Pancreas (tissue), 10 donors: Measurements from ENCODE around the gene TGFB2. TPM values are rescaled to one million over a fixed set of nuclear protein-coding genes. Genes with fewer than 3 reads are reported as not detected.

Source experiments
- ATAC-seq, 4 donors: fragments of 200-7000 bp; cut with Tn5 transposase; one replicate each; pipeline versions ENCODE4 v1.8.0 to v1.9.1; 2020; ENCODE audit warnings: mild to moderate bottlenecking in 4 of 4, moderate library complexity in 4 of 4
- DNase-seq, 6 donors: peaks; one replicate each; pipeline ENCODE4 v3.0.0-alpha.2; 2020
- FAIRE-seq: peaks from 2 replicates; lab custom pipeline; 2012; peaks lifted over from hg19 to GRCh38; lab: Jason Lieb, UNC
- H3K27ac ChIP-seq, 4 donors: fragments of 200-600 bp; sonication (generic); 1 replicate in 3 of 4; 2 replicates in 1 of 4; pipeline versions ENCODE4 v1.5.0 to v1.8.0; 2020
- H3K27me3 ChIP-seq, 4 donors: fragments of 200-600 bp; one replicate each; pipeline ENCODE4 v1.8.0; 2021
- H3K36me3 ChIP-seq, 3 donors: fragments of 200-600 bp; sonication (generic) in 1 of 3; one replicate each; pipeline versions ENCODE4 v1.5.0 to v1.8.0; 2020 to 2021
- H3K4me1 ChIP-seq, 3 donors: fragments of 200-600 bp; one replicate each; pipeline ENCODE4 v1.8.0; 2021
- H3K4me3 ChIP-seq, 4 donors: fragments of 200-600 bp; sonication (generic) in 2 of 4; one replicate each; pipeline versions ENCODE4 v1.5.0 to v1.8.0; 2020 to 2021
- H3K9me3 ChIP-seq, 4 donors: fragments of 200-600 bp; one replicate each; pipeline ENCODE4 v1.8.0; 2021
- CTCF ChIP-seq, 4 donors: fragments of 200-600 bp; sonication (generic) in 3 of 4; IDR thresholded peaks; one replicate each; pipeline versions ENCODE4 v1.5.0 to v1.8.0; 2021; ENCODE audit warnings: antibody characterized with exemption in 4 of 4
- WGBS, 2 donors: extraction: QIAGEN DNeasy Blood & Tissue Kit; methylation state at CpG; one replicate each; pipeline ENCODE4 v1.1.7; 2013; 5-methylcytosine and 5-hydroxymethylcytosine counted together
- intact Hi-C, 3 donors: fragments of 100-400 bp; cut with DNase I; formaldehyde crosslinking; loops; one replicate each; pipeline versions ENCODE4 v1.11.1 to v1.14.2; 2022
- polyA plus RNA-seq, 2 donors: library from polyadenylated mRNA; stranded (reverse); fragments of 200-250 nt; gene quantifications; one replicate each; pipeline ENCODE4 v1.2.3, GENCODE V29; 2013
- total RNA-seq, 6 donors: library from RNA; stranded (reverse); fragmentation: NEBNext Ultra II Directional in 4 of 6; extraction: Animal tissue kit (Norgen Biotek cat#: 25700) in 4 of 6; gene quantifications; one replicate each; pipeline versions ENCODE4 v1.2.1 to v1.2.4, GENCODE V29; 2021 to 2023
- donor health status: healthy with polysubstance abuse.
- donor health status: DM: no; HTN: no; CAD: no; lungs with moderate emphysema.
- donor health status: DM: no; HTN: no; CAD: no.
- donor health status: control.
- donor health status: control.
- donor health status: Bipolar disorder and iron deficiency.
- donor health status: DM: yes; HTN: yes; CAD: no.
- donor health status: DM: no; HTN: no; CAD: no.
- donor health status: DM: no; HTN: no; CAD: no.
- donor health status: DM: yes; HTN: yes; CAD: no.

Gene TGFB2
- total and polyA plus RNA-seq, 8 donors, result 1.6 to 20.3 (median 2.9) TPM

- H3K4me3 ChIP-seq, result no peak overlapping the region
- no peaks in the 10 kb centered on the region for H3K27me3 ChIP-seq
- ATAC-seq, result no peak
- no peak for FAIRE-seq
- TF ChIP-seq CTCF (IDR thresholded peaks at IDR 0.05), result no peak
- intact Hi-C loops, result no loop called here
- H3K9me3 ChIP-seq, result no peaks in the 10 kb centered on the region
- DNase-seq, result no peak
- no peaks in the 10 kb centered on the region for H3K36me3 ChIP-seq
- H3K27ac ChIP-seq, result no peak overlapping the region
- WGBS, 2 donors, result 57 to 78% methylated on average over 4 of the region's 4 CpGs
- peaks cover 0 to 15% (median 0%) of the 10 kb centered on the region in 3 donors for H3K4me1 ChIP-seq
Observed at GRCh38 chr1:218478336-218478735, 133.2 kb downstream of the TGFB2 start.

GRCh38 chr1:218479436-218480115 lies 134.4 kb downstream of the TGFB2 start:
- peak overlapping the region in 2 of 4 donors; percentile 57 to 66 for H3K27ac ChIP-seq
- ATAC-seq, result peak in 1 of 4 donors; percentile 11
- no peak for TF ChIP-seq CTCF (IDR thresholded peaks at IDR 0.05)
- no peak for FAIRE-seq
- DNase-seq, result no peak
- H3K27me3 ChIP-seq, result no peaks in the 10 kb centered on the region
- WGBS, 2 donors, result 55 to 56% methylated on average over 1 of the region's 1 CpG
- no peaks in the 10 kb centered on the region for H3K9me3 ChIP-seq
- no peaks in the 10 kb centered on the region for H3K36me3 ChIP-seq
- intact Hi-C loops, result no loop called here
- no peak overlapping the region for H3K4me3 ChIP-seq
- H3K4me1 ChIP-seq, result peaks cover 0 to 15% (median 0%) of the 10 kb centered on the region in 3 donors

- WGBS, 2 donors, result 82 to 86% methylated on average over 3 of the region's 3 CpGs
- H3K4me1 ChIP-seq, result peaks cover 0 to 15% (median 0%) of the 10 kb centered on the region in 3 donors
- intact Hi-C loops, result no loop called here
- no peaks in the 10 kb centered on the region for H3K9me3 ChIP-seq
- DNase-seq (no peak), FAIRE-seq (no peak), ATAC-seq (peak in 3 of 4 donors; percentile 26 to 49 (median 47))
- no peak overlapping the region for H3K4me3 ChIP-seq
- peak overlapping the region in 2 of 4 donors; percentile 57 to 66 for H3K27ac ChIP-seq
- no peak for TF ChIP-seq CTCF (IDR thresholded peaks at IDR 0.05)
- H3K27me3 ChIP-seq, result no peaks in the 10 kb centered on the region
- no peaks in the 10 kb centered on the region for H3K36me3 ChIP-seq
Observed at GRCh38 chr1:218480137-218480536, 135.0 kb downstream of the TGFB2 start.

GRCh38 chr1:218480588-218481099 lies 135.5 kb downstream of the TGFB2 start:
- no peaks in the 10 kb centered on the region for H3K9me3 ChIP-seq
- H3K4me3 ChIP-seq, result no peak overlapping the region
- no peaks in the 10 kb centered on the region for H3K36me3 ChIP-seq
- TF ChIP-seq CTCF (IDR thresholded peaks at IDR 0.05), result no peak
- H3K27ac ChIP-seq, result peak overlapping the region in 2 of 4 donors; percentile 57 to 66
- ATAC-seq (peak; percentile 84 to 90 (median 88)), DNase-seq (no peak), FAIRE-seq (no peak)
- H3K27me3 ChIP-seq, result no peaks in the 10 kb centered on the region
- H3K4me1 ChIP-seq, result peaks cover 0 to 15% (median 0%) of the 10 kb centered on the region in 3 donors
- 85 to 86% methylated on average over 1 of the region's 1 CpG for WGBS, 2 donors
- intact Hi-C loops, result no loop called here
